ENCODE measurements around the gene KRT71. TPM values are rescaled to one million over a fixed set of nuclear protein-coding genes. Genes with fewer than 3 reads are reported as not detected.

Gene KRT71
- polyA plus RNA-seq, 1 experiment: not detected

- Histone ChIP-seq H3K27me3 (ENCODE audit: control insufficient read depth, insufficient read depth, low read length) (peaks cover 24% of the 10 kb centered on the region), H3K36me3 (ENCODE audit: control insufficient read depth, insufficient read depth, low read length) (no peaks in the 10 kb centered on the region), H3K4me3 (ENCODE audit: low read depth, low read length) (no peak overlapping the region)
- ChIA-PET CTCF (interaction anchor here (0.7 to 1.4 kb wide), 3 partner anchors 27 to 191 kb away, joined by 3 to 4 read pairs (median 3); no protein-coding TSS in a partner anchor), POLR2A (no interaction called here)
- no peak for DNase-seq (ENCODE audit: low read depth)
- no peak for TF ChIP-seq CTCF (IDR thresholded peaks at IDR 0.05; ENCODE audit: insufficient read depth, low read depth, low read length)
These were observed 7.0 kb upstream of the KRT71 start for GRCh38 chr12:52559979-52560378.

GRCh38 chr12:52558781-52559445, 6.0 kb upstream of the KRT71 start:
- ChIA-PET CTCF (interaction anchor here (1.0 kb wide), 1 partner anchor 321 kb away, joined by 3 read pairs; no protein-coding TSS in a partner anchor), POLR2A (no interaction called here)
- Histone ChIP-seq H3K4me3 (ENCODE audit: low read depth, low read length) (no peak overlapping the region), H3K36me3 (ENCODE audit: control insufficient read depth, insufficient read depth, low read length) (no peaks in the 10 kb centered on the region), H3K27me3 (ENCODE audit: control insufficient read depth, insufficient read depth, low read length) (peaks cover 27% of the 10 kb centered on the region)
- DNase-seq (ENCODE audit: low read depth): no peak
- no peak for TF ChIP-seq CTCF (IDR thresholded peaks at IDR 0.05; ENCODE audit: insufficient read depth, low read depth, low read length)

- peaks cover 27% of the 10 kb centered on the region for H3K27me3 ChIP-seq (ENCODE audit: control insufficient read depth, insufficient read depth, low read length)
- no peak for DNase-seq (ENCODE audit: low read depth)
- ChIA-PET CTCF (no interaction called here), POLR2A (no interaction called here)
- TF ChIP-seq CTCF (IDR thresholded peaks at IDR 0.05; ENCODE audit: insufficient read depth, low read depth, low read length): no peak
- no peaks in the 10 kb centered on the region for H3K36me3 ChIP-seq (ENCODE audit: control insufficient read depth, insufficient read depth, low read length)
- H3K4me3 ChIP-seq (ENCODE audit: low read depth, low read length): no peak overlapping the region
These were observed 4.5 kb upstream of the KRT71 start for GRCh38 chr12:52557476-52557875.

GRCh38 chr12:52555577-52555976, 2.6 kb upstream of the KRT71 start:
- no peak overlapping the region for H3K4me3 ChIP-seq (ENCODE audit: low read depth, low read length)
- no peaks in the 10 kb centered on the region for H3K36me3 ChIP-seq (ENCODE audit: control insufficient read depth, insufficient read depth, low read length)
- DNase-seq (ENCODE audit: low read depth): no peak
- ChIA-PET POLR2A (no interaction called here), CTCF (interaction anchor here (1.1 to 1.5 kb wide), 2 partner anchors 22 to 311 kb away, joined by 3 to 5 read pairs; no protein-coding TSS in a partner anchor)
- no peak for TF ChIP-seq CTCF (IDR thresholded peaks at IDR 0.05; ENCODE audit: insufficient read depth, low read depth, low read length)
- peaks cover 26% of the 10 kb centered on the region for H3K27me3 ChIP-seq (ENCODE audit: control insufficient read depth, insufficient read depth, low read length)

GRCh38 chr12:52552055-52552454, 890 bp downstream of the KRT71 start:
- Histone ChIP-seq H3K27me3 (ENCODE audit: control insufficient read depth, insufficient read depth, low read length) (peaks cover 23% of the 10 kb centered on the region), H3K4me3 (ENCODE audit: low read depth, low read length) (no peak overlapping the region), H3K36me3 (ENCODE audit: control insufficient read depth, insufficient read depth, low read length) (no peaks in the 10 kb centered on the region)
- no peak for DNase-seq (ENCODE audit: low read depth)
- no peak for TF ChIP-seq CTCF (IDR thresholded peaks at IDR 0.05; ENCODE audit: insufficient read depth, low read depth, low read length)
- CTCF ChIA-PET: interaction anchor here (0.7 to 2.8 kb wide), 2 partner anchors 9 to 12 kb away, joined by 3 to 6 read pairs; no protein-coding TSS in a partner anchor
- POLR2A ChIA-PET: no interaction called here

Data from BJ (cell line).